NT2/D1 (cell line): ENCODE measurements around the gene RAB3B.

Experiments
- SUZ12 ChIP-seq: IDR thresholded peaks from 2 replicates; pipeline ENCODE4 v1.6.1; 2011; ENCODE audit not compliant: insufficient read length, insufficient read depth; ENCODE audit errors: extremely low read depth
- YY1 ChIP-seq: IDR thresholded peaks from 2 replicates; pipeline ENCODE4 v1.6.1; 2011; ENCODE audit not compliant: insufficient read length, insufficient read depth
- ZNF274 ChIP-seq: IDR thresholded peaks from 2 replicates; pipeline ENCODE4 v1.6.1; 2011; ENCODE audit warnings: mild to moderate bottlenecking, low read depth, low read length

- TF ChIP-seq ZNF274: no peak
- no peak for TF ChIP-seq YY1
- TF ChIP-seq SUZ12: no peak
Measured at GRCh38 chr1:51941528-51941927, 49.0 kb downstream of the RAB3B start.
